Stimulated activated CD4-positive, alpha-beta T cell treated with anti-CD3 and anti-CD28 coated beads, Interleukin-15, amount 100 ng/mL, for 48 hours (primary cell): Measurements from ENCODE around the gene PHYHIPL.
"Not testable (repeated sequence)": the region's sequence is repeated elsewhere in the genome, so short reads cannot be mapped to it uniquely, and the experiment has no call there.

Experiments
- DNase-seq, 2 donors: peaks; one replicate each; pipeline ENCODE4 v3.0.0-alpha.2; 2020; ENCODE audit warnings: low read depth in 2 of 2

PHYHIPL gene

GRCh38 chr10:59206204-59206720 lies 29.8 kb downstream of the PHYHIPL start:
- DNase-seq, result no peak

- DNase-seq, result no peak
Measured at GRCh38 chr10:59212301-59212798, 35.9 kb downstream of the PHYHIPL start.

- no peak for DNase-seq
Measured at GRCh38 chr10:59214160-59214559, 37.7 kb downstream of the PHYHIPL start.

- DNase-seq, result no peak
Measured at GRCh38 chr10:59216178-59216869, 39.9 kb downstream of the PHYHIPL start.

- DNase-seq, result no peak
Measured at GRCh38 chr10:59222788-59223187, 46.3 kb downstream of the PHYHIPL start.

GRCh38 chr10:59223597-59223996 lies 47.2 kb downstream of the PHYHIPL start:
- not testable (repeated sequence) for DNase-seq

GRCh38 chr10:59225211-59225610 lies 48.8 kb downstream of the PHYHIPL start:
- no peak for DNase-seq

- no peak for DNase-seq
Measured at GRCh38 chr10:59227136-59227673, 50.8 kb downstream of the PHYHIPL start.

GRCh38 chr10:59229441-59229840 lies 53.0 kb downstream of the PHYHIPL start:
- no peak for DNase-seq

- no peak for DNase-seq
Measured at GRCh38 chr10:59234194-59234593, 57.8 kb downstream of the PHYHIPL start.

- DNase-seq, result no peak
Measured at GRCh38 chr10:59234816-59235429, 58.5 kb downstream of the PHYHIPL start.

- DNase-seq, result no peak
Measured at GRCh38 chr10:59236064-59236697, 59.7 kb downstream of the PHYHIPL start.

GRCh38 chr10:59237775-59238174 lies 61.3 kb downstream of the PHYHIPL start:
- no peak for DNase-seq

GRCh38 chr10:59239108-59239507 lies 62.7 kb downstream of the PHYHIPL start:
- DNase-seq, result not testable (repeated sequence)

- DNase-seq, result no peak
Measured at GRCh38 chr10:59240582-59241183, 64.2 kb downstream of the PHYHIPL start.

- no peak for DNase-seq
Measured at GRCh38 chr10:59242057-59242456, 65.6 kb downstream of the PHYHIPL start.

- DNase-seq, result no peak
Measured at GRCh38 chr10:59242991-59243390, 66.5 kb downstream of the PHYHIPL start.

GRCh38 chr10:59243611-59244195 lies 67.3 kb downstream of the PHYHIPL start:
- DNase-seq, result no peak

- no peak for DNase-seq
Measured at GRCh38 chr10:59244871-59245270, 68.4 kb downstream of the PHYHIPL start.

- DNase-seq, result no peak
Measured at GRCh38 chr10:59245686-59246085, 69.2 kb downstream of the PHYHIPL start.

GRCh38 chr10:59252491-59252890 lies 76.0 kb downstream of the PHYHIPL start:
- DNase-seq, result no peak

GRCh38 chr10:59255463-59255862 lies 79.0 kb downstream of the PHYHIPL start:
- DNase-seq, result no peak
